Mesenchymal stem cell (in vitro differentiated cells and primary cell): ENCODE data around the gene HOXC10.

ENCODE experiments used
- DNase-seq: peaks from one replicate; pipeline ENCODE4 v3.0.0-alpha.2; 2013
- H2AFZ ChIP-seq: one replicate; pipeline ENCODE4 v1.6.1; 2013; ENCODE audit warnings: low read depth, mild to moderate bottlenecking, control low read depth, inconsistent platforms, low read length, moderate library complexity
- H2AK5ac ChIP-seq: 2 replicates; pipeline ENCODE4 v1.6.1; 2013; ENCODE audit warnings: low read length, moderate library complexity, mild to moderate bottlenecking, inconsistent platforms; ENCODE audit not compliant: severe bottlenecking
- H2BK120ac ChIP-seq: one replicate; pipeline ENCODE4 v1.6.1; 2013; ENCODE audit warnings: low read depth, mild to moderate bottlenecking, inconsistent platforms, low read length, moderate library complexity
- H2BK12ac ChIP-seq, 2 experiments: one replicate each; pipeline ENCODE4 v1.6.1; 2013; ENCODE audit warnings: inconsistent platforms in 2 of 2, low read length in 2 of 2, mild to moderate bottlenecking in 2 of 2, moderate library complexity in 2 of 2, control low read depth in 1 of 2
- H2BK15ac ChIP-seq: one replicate; pipeline ENCODE4 v1.6.1; 2013; ENCODE audit warnings: mild to moderate bottlenecking, low read depth, inconsistent platforms; ENCODE audit not compliant: poor library complexity, severe bottlenecking
- H2BK5ac ChIP-seq: 2 replicates; pipeline ENCODE4 v1.6.1; 2013; ENCODE audit warnings: low read depth, mild to moderate bottlenecking, low read length, control low read depth, inconsistent platforms; ENCODE audit not compliant: poor library complexity, severe bottlenecking
- H3K14ac ChIP-seq, 2 experiments: one replicate each; pipeline ENCODE4 v1.6.1; 2013; ENCODE audit warnings: inconsistent platforms in 2 of 2, low read length in 2 of 2, control low read depth in 1 of 2, mild to moderate bottlenecking in 1 of 2, moderate library complexity in 1 of 2
- H3K18ac ChIP-seq, 2 experiments: one replicate each; pipeline ENCODE4 v1.6.1; 2013; ENCODE audit warnings: inconsistent platforms in 2 of 2, low read length in 2 of 2, control low read depth in 1 of 2, low read depth in 1 of 2, mild to moderate bottlenecking in 1 of 2
- H3K23ac ChIP-seq, 2 experiments: one replicate each; pipeline ENCODE4 v1.6.1; 2013; ENCODE audit warnings: inconsistent platforms in 2 of 2, low read length in 2 of 2, mild to moderate bottlenecking in 2 of 2, moderate library complexity in 2 of 2, control low read depth in 1 of 2
- H3K27ac ChIP-seq: 2 replicates; pipeline ENCODE4 v1.5.1; 2013; ENCODE audit warnings: mild to moderate bottlenecking, moderate library complexity, low read length, control low read depth, inconsistent platforms; ENCODE audit not compliant: poor library complexity, severe bottlenecking
- H3K27me3 ChIP-seq, 2 experiments: 2 replicates each; pipeline versions ENCODE4 v1.6.1 to v1.7.0; 2013; ENCODE audit warnings: low read length in 2 of 2, mild to moderate bottlenecking in 2 of 2, moderate library complexity in 2 of 2, control low read depth in 1 of 2, inconsistent platforms in 1 of 2; ENCODE audit not compliant: control insufficient read depth in 1 of 2, insufficient read depth in 1 of 2
- H3K36me3 ChIP-seq, 2 experiments: 2 replicates each; pipeline versions ENCODE4 v1.6.1 to v1.7.0; 2013; ENCODE audit warnings: low read length in 2 of 2, control low read depth in 1 of 2, inconsistent platforms in 1 of 2, low read depth in 1 of 2, mild to moderate bottlenecking in 1 of 2; ENCODE audit not compliant: insufficient read depth in 2 of 2, control insufficient read depth in 1 of 2
- H3K4ac ChIP-seq, 2 experiments: one replicate each; pipeline ENCODE4 v1.6.1; 2013; ENCODE audit warnings: inconsistent platforms in 2 of 2, low read length in 2 of 2, mild to moderate bottlenecking in 2 of 2, moderate library complexity in 2 of 2, control low read depth in 1 of 2, low read depth in 1 of 2
- H3K4me1 ChIP-seq: 2 replicates; pipeline ENCODE4 v1.6.1; 2013; ENCODE audit warnings: low read depth, low read length, control low read depth; ENCODE audit not compliant: control insufficient read depth, insufficient read depth
- H3K4me2 ChIP-seq: 2 replicates; pipeline ENCODE4 v1.6.1; 2013; ENCODE audit warnings: low read length, mild to moderate bottlenecking, inconsistent platforms; ENCODE audit not compliant: poor library complexity, severe bottlenecking
- H3K4me3 ChIP-seq, 2 experiments: 2 replicates each; pipeline versions ENCODE4 v1.5.1 to v1.7.0; 2013; ENCODE audit warnings: low read length in 2 of 2, mild to moderate bottlenecking in 2 of 2, control low read depth in 1 of 2, low read depth in 1 of 2; ENCODE audit not compliant: insufficient read depth in 1 of 2
- H3K79me1 ChIP-seq: replicated peaks from 2 replicates; pipeline ENCODE4 v1.6.1; 2013; ENCODE audit warnings: mild to moderate bottlenecking, control low read depth, low read length, inconsistent platforms; ENCODE audit not compliant: poor library complexity, severe bottlenecking
- H3K9ac ChIP-seq: 2 replicates; pipeline ENCODE4 v1.7.0; 2013; ENCODE audit warnings: mild to moderate bottlenecking, low read length, moderate library complexity
- H3K9me3 ChIP-seq: 2 replicates; pipeline ENCODE4 v1.7.0; 2013; ENCODE audit warnings: mild to moderate bottlenecking, low read length; ENCODE audit not compliant: control insufficient read depth
- H4K8ac ChIP-seq: one replicate; pipeline ENCODE4 v1.6.1; 2013; ENCODE audit warnings: inconsistent platforms, mild to moderate bottlenecking, low read length, moderate library complexity
- H4K91ac ChIP-seq: one replicate; pipeline ENCODE4 v1.6.1; 2013; ENCODE audit warnings: mild to moderate bottlenecking, low read length, inconsistent platforms
- WGBS: methylation state at CpG from one replicate; pipeline ENCODE4 v1.1.7; 2013; ENCODE audit warnings: mixed read lengths; 5-methylcytosine and 5-hydroxymethylcytosine counted together

The HOXC10 gene

DNA sequence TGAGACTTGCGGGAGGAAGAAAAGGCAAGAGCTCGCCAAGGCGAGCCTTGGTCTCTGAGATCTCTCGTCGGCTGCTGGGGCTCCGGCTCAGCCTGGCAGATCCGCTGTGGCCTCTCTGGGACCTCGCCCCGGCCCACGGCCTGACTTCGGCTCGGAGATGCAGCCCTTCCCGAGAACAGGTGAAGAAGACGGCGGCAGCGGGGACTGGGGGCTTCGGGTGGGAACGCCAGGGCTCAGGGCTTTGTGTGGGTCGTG is 9.0 kb downstream of the HOXC10 start:
- WGBS = 23% methylated on average over 19 of the region's 19 CpGs
- no peak overlapping the region for H2BK12ac ChIP-seq

DNA sequence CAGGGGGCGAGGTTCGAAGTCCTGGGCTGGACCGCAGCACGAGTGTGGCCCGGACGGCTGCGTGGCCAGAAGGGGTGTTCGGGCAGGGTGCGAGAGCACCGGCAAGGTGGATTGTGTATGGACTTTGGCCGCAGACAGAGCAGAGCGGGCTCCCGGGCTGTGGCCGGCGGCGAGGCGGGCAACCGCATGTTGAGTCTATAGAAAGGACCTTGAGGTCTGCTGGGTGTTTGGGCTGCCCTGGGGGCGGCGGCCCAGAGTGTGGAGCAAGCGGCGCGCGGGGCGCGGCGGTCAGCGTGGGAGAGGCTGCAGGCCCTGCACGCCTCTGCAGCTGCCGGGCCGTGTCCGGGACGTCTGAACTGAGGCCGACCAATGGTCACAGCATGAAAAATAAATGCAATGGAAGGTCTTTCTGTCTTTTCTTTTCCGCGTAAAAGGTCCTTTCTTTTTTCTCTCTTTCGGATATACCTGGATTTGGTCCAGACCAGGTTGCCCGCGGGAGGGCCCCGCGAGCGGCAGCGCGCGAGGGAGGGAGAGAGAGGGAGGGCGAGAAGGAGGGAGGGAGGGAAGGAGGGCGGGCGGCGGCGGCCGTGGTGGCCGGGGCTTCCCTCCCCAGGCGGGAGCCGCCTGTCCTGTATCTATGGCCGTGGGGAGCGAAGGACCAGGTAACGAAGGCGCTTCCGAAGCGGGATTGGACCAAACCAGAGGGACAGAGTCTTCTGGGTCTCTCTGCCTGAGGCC is 9.5 kb downstream of the HOXC10 start:
- Histone ChIP-seq H2AK5ac (no peak overlapping the region), H4K91ac (no peak overlapping the region), H2BK12ac (peak overlapping the region in 1 of 2 experiments; percentile 34), H3K4ac (peak overlapping the region; percentile 41 to 57), H2BK15ac (peak overlapping the region; percentile 84), H2BK120ac (no peak overlapping the region), H3K36me3 (no peaks in the 10 kb centered on the region), H3K79me1 (no peaks in the 10 kb centered on the region), H3K18ac (peak overlapping the region in 1 of 2 experiments; percentile 62), H3K4me2 (peak overlapping the region; percentile 64), H4K8ac (peak overlapping the region; percentile 29), H3K27ac (peak overlapping the region; percentile 83), H3K14ac (no peak overlapping the region), H3K27me3 (peaks cover 0 to 4% of the 10 kb centered on the region in 2 experiments), H3K9me3 (no peaks in the 10 kb centered on the region), H3K23ac (peak overlapping the region in 1 of 2 experiments; percentile 66), H2AFZ (no peak overlapping the region), H3K4me1 (peaks cover 34% of the 10 kb centered on the region), H2BK5ac (peak overlapping the region; percentile 75), H3K9ac (peak overlapping the region; percentile 98), H3K4me3 (peak overlapping the region; percentile 63 to 87)
- no peak for DNase-seq
- 7% methylated on average over 45 of the region's 60 CpGs for WGBS

More for the DNA sequence above, 9.0 kb downstream of the HOXC10 start:
- Histone ChIP-seq H3K4me3 (peak overlapping the region; percentile 63 to 87), H3K27ac (peak overlapping the region; percentile 52), H3K9ac (peak overlapping the region; percentile 98), H3K23ac (peak overlapping the region in 1 of 2 experiments; percentile 66), H3K4me2 (peak overlapping the region; percentile 64), H3K9me3 (no peaks in the 10 kb centered on the region), H3K4ac (peak overlapping the region; percentile 41 to 57), H3K79me1 (no peaks in the 10 kb centered on the region), H4K91ac (no peak overlapping the region), H2BK120ac (no peak overlapping the region), H3K14ac (no peak overlapping the region), H3K18ac (no peak overlapping the region), H2BK5ac (peak overlapping the region; percentile 60), H4K8ac (no peak overlapping the region), H3K27me3 (peaks cover 0 to 4% of the 10 kb centered on the region in 2 experiments), H3K4me1 (peaks cover 35% of the 10 kb centered on the region), H3K36me3 (no peaks in the 10 kb centered on the region), H2BK15ac (no peak overlapping the region), H2AK5ac (no peak overlapping the region), H2AFZ (no peak overlapping the region)
- no peak for DNase-seq

DNA sequence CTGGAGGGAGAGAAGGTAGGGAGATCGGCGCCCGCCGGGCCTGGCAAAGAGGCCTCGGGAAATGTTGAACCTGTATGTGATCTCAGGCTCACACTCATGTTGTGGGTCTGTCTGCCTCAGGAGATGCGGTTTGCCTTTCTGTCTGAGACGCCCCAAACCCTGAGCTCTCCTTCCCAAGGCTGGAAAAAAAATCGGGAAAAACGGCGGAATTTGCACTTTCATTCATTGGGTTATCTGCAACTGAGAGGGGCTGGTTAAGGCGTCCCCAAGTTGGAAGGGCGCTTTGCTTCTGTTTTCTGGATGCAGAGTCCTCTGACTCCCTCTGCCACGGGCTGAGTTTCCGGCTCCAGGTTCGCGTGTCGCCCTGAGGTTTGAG is 10.0 kb downstream of the HOXC10 start:
- Histone ChIP-seq H3K4me3 (peak overlapping the region; percentile 63 to 87), H2BK5ac (peak overlapping the region; percentile 75), H3K4ac (no peak overlapping the region), H3K4me1 (peaks cover 32% of the 10 kb centered on the region), H2AFZ (no peak overlapping the region), H3K14ac (no peak overlapping the region), H3K9ac (peak overlapping the region; percentile 98), H3K27me3 (peaks cover 0 to 4% of the 10 kb centered on the region in 2 experiments), H3K4me2 (peak overlapping the region; percentile 64), H2BK15ac (peak overlapping the region; percentile 84), H3K18ac (peak overlapping the region in 1 of 2 experiments; percentile 62), H4K91ac (no peak overlapping the region), H3K36me3 (no peaks in the 10 kb centered on the region), H2AK5ac (no peak overlapping the region), H2BK12ac (no peak overlapping the region), H3K79me1 (no peaks in the 10 kb centered on the region), H3K9me3 (no peaks in the 10 kb centered on the region), H4K8ac (no peak overlapping the region), H3K23ac (no peak overlapping the region), H3K27ac (peak overlapping the region; percentile 83), H2BK120ac (no peak overlapping the region)
- 4% methylated on average over 17 of the region's 17 CpGs for WGBS
- DNase-seq = no peak

DNA sequence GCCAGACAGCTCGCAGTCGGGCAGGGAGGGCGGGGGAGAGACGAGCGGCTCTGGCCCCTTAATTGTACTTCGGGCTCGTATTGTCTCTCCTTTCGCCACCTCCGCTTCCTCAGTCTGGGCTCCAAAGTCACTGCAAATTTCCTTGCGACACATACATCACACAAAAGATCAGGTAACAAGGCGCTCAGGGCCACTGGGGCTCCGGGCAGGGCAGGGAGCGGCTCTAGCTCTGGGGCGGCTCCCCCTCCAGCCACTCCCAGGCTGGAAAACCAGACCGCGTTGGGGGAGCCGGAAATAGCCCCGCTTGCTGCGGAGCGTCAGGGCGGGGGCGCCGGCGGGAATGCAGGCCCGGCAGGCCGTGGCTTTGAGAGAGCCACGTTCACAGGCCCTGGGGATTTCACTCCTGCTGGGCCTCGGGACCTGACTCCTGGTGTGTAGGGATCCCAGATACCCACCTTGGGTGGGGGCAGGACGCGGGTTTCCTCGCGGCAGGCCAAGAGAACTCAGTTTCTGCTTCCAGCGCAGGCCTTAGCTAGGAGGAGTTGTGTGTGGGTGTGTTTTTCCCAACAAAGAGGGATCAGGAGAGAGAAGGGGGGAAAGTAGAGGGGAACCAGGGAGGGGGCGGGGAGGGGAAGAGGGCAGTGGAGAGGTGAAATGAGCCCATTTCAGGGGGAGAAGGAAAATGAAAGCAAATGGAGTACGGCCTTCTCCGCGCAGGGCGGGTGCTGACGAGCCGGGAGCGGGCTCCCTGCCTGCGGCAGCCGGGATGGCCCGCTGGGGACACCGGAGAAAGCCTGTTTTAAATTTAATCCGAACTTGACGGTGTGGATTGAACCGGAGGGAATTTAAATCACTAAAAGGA is 10.7 kb downstream of the HOXC10 start:
- Histone ChIP-seq H3K36me3 (no peaks in the 10 kb centered on the region), H3K4ac (peak overlapping the region; percentile 5 to 64), H3K27ac (peak overlapping the region; percentile 83), H3K27me3 (peaks cover 0 to 4% of the 10 kb centered on the region in 2 experiments), H2BK15ac (peak overlapping the region; percentile 66), H3K14ac (no peak overlapping the region), H3K4me2 (peak overlapping the region; percentile 64), H3K18ac (peak overlapping the region; percentile 50 to 54), H3K23ac (no peak overlapping the region), H3K9me3 (no peaks in the 10 kb centered on the region), H2BK12ac (peak overlapping the region in 1 of 2 experiments; percentile 15), H2AK5ac (peak overlapping the region; percentile 21), H3K4me1 (peaks cover 30% of the 10 kb centered on the region), H2BK120ac (peak overlapping the region; percentile 89), H2AFZ (no peak overlapping the region), H3K79me1 (no peaks in the 10 kb centered on the region), H4K8ac (peak overlapping the region; percentile 63), H3K4me3 (peak overlapping the region; percentile 63 to 87), H3K9ac (peak overlapping the region; percentile 98), H4K91ac (peak overlapping the region; percentile 36), H2BK5ac (peak overlapping the region; percentile 73)
- WGBS = 2% methylated on average over 48 of the region's 48 CpGs
- DNase-seq = peak; percentile 72
